Endothelial cell of hepatic sinusoid (primary cell): Measurements from ENCODE around the gene SIRT3.
"Not testable (repeated sequence)": the region's sequence is repeated elsewhere in the genome, so short reads cannot be mapped to it uniquely, and the experiment has no call there.

Experiments used
- in situ Hi-C: cut with HindIII; loops from 2 replicates; pipeline ENCODE4 v1.10.0; 2017; ENCODE audit warnings: low sequenced_read_pairs

The SIRT3 gene

DNA sequence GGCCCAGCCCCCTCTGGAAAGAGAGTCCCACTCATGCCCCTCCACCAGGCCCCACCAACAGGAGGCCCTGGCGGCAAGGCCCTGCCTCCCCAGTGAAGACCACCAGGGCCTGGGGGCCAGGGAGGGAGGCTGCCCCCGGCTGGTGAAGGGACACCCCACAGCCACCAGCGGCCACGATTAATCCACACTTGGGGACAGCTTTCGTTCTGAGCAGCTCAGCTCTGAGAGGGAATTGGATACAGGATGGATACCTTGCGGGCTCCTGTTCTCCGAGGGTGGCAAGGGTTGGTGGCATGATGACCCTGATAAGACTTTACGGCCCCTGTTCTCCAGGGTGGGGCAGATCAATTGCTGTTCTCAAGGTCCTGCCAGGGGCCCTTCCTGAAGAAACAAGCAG lies 35.2 kb upstream of the SIRT3 start:
- in situ Hi-C loops = no loop called here

DNA sequence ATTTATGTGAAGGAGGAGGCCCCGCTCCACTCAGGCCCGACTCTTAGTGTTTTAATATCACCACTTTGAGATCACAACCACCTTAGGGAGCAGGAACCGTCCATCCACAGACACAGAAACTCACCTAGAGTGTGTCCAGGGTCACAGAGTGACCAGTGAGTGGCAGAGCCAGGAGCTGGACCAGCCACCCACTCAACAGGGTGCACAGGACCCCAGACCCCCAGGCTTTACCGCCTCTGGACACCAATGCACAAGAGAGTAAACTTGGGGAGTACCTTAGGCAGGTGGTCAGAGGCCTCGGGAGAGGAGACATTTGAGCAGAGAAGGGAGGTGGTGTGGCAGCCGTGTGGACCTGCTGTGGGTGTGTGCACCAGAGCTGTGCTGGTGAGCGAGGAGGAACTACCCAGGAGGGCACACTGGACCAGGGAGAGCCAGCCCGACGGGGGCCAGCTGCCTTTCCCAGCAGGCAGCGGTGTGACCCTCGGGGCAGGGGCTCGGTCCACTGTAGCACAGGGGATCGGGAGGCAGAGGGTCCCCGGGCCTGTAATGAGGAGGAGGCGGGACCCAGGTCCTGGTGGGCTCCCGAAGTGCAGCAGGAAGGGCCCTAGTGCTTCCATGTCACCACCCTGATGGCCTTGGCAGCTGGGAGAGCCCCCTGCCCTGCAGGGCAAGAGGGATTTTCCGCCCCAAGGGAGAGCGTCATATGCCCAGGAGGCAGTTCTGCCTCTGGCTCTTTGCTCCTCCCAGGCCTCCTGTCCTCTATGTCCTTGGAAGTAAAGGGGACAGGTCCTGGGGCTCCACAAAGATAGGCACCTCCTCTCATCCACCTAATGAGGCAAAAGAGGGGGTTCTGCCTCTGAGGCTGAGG lies 34.5 kb upstream of the SIRT3 start:
- in situ Hi-C loops = no loop called here

- in situ Hi-C loops = no loop called here
Observed at GRCh38 chr11:269146-269890, 33.2 kb upstream of the SIRT3 start.

- in situ Hi-C loops = not testable (repeated sequence)
Observed at GRCh38 chr11:268716-269145, 32.6 kb upstream of the SIRT3 start.

GRCh38 chr11:267491-267994 lies 31.4 kb upstream of the SIRT3 start:
- in situ Hi-C loops = no loop called here

DNA sequence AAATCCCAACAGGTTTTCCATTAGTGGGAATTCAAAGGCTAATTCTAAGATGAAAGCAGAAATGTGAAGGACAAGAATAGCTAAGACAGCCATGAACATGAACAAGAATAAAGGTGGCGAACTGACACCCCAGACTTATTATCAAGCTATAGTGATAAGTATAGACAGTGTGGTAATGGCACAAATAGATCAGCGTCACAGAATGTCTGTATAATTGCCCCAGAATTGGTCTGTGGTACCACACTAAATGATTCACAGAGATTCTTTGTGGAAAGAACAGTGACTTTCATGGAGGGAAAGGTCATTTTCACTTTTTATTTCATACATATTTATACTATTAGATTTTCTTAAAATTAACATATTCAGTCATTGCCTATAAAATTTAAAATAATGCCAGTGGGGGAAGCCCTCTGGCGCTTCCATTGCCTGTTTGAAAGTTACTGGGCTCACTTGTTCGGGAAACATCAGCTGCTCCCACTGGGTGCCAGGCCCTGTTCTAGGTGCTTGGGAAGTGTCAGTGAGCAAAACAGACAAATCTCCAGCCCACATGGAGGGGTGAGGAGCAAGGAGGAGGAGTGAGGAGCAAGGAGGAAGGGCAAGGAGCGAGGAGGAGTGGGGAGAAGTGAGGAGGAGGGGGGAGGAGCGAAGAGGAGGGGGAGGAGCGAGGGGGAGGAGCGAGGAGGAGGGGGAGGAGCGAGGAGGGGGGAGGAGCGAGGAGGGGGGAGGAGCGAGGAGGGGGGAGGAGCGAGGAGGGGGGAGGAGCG lies 30.7 kb upstream of the SIRT3 start:
- in situ Hi-C loops = no loop called here

DNA sequence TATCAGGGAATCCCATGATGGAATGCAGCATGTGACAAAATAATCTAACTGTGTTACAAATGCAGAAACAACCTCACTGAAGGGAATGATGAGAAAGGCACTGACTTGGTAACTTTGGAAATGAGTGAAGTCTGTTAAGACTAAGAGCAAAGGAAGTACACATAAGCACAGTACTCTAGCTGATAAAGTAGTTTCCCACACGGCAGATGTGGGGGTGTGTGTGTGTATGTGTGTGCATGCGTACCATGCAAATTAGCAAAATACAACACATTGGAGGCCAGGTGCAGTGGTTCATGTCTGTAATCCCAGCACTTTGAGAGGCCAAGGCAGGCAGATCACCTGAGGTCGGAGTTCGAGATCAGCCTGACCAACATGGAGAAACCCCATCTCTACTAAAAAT lies 25.5 kb upstream of the SIRT3 start:
- in situ Hi-C loops = no loop called here

- in situ Hi-C loops = no loop called here
Observed at GRCh38 chr11:259413-259812, 23.3 kb upstream of the SIRT3 start.

GRCh38 chr11:257766-258493 lies 21.8 kb upstream of the SIRT3 start:
- in situ Hi-C loops = no loop called here

DNA sequence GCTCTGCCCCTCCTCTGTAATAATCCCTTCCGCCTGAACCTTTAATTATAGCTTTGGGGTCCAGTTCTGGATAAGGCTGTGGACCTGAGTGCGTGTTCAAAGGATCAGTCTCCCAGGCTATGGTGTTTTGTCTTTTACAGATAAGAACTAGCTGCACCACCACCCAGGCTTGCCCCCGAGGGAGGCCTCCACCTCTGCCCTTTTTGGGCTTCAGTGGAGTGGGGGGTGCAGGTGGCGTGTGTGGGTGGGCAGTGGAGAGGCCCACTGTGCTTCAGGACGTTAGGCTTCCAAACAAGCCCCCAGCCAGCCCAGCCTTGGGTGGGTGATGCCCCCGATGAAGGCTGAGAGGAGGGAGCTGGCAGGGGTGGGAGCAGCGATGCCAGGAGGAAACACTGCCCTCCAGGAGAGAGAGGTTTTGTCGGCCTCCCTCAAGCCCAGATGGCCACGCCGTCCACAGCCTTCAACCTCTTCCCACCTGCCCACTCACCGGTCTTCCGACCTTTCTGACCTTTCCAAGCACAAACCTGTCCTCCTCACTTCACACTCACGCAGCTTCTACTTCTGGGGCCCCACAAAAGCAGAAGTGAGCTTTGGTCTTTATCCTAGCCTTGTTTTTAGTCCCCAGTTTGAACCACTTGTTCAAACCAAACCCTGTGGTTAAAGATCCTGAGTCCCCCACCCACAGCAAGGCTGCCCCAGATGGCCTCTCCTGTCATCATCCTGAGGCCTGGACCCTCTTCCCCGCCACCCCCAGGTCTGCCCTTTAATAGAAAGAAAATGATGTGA lies 21.0 kb upstream of the SIRT3 start:
- in situ Hi-C loops = no loop called here

DNA sequence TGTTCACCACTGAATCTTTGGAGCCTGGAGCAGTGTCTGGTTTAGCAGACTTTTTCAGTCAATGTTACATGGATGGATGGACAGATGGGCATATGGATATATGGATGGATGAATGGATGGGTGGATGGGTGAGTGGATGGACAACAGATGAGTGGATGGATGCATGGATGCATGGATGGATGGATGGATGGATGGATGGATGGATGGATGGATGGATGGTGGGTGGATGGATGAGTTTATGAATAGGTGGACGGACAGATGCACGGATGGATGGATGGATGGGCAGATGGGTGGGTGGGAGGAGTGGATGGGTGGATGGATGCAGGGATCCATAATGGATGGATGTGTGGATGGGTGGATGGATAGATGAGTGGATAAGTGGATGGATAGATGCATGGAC lies 19.7 kb upstream of the SIRT3 start:
- in situ Hi-C loops = no loop called here

DNA sequence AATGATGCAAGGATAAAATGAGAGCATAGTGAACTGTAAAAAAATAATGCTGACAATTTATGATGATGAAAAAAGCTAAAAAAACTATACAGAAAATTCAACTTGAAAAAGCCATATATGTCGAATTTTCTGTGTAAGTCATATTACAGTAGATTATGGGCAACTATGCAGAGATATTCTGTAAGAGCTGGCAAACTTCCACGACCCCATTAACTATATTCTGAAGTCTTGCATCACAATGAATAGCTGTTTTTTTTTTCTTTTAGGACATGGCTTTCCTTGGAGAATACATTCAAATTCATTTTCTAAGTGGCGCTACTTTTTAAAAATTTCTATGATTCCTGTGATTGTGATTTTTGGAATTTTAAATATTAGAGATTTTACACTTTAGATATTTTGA lies 19.0 kb upstream of the SIRT3 start:
- in situ Hi-C loops = no loop called here

- in situ Hi-C loops = loop anchor here (5.0 kb wide), 4 partner anchors 53 to 198 kb away; partner anchors contain the start of genes IFITM2 and PTDSS2
Observed at GRCh38 chr11:253886-254270, 17.7 kb upstream of the SIRT3 start.

GRCh38 chr11:253160-253885 lies 17.2 kb upstream of the SIRT3 start:
- in situ Hi-C loops = loop anchor here (5.0 kb wide), 4 partner anchors 54 to 199 kb away; partner anchors contain the start of genes IFITM2 and PTDSS2

GRCh38 chr11:252666-253065 lies 16.5 kb upstream of the SIRT3 start:
- in situ Hi-C loops = loop anchor here (5.0 kb wide), 4 partner anchors 55 to 200 kb away; partner anchors contain the start of genes IFITM2 and PTDSS2

DNA sequence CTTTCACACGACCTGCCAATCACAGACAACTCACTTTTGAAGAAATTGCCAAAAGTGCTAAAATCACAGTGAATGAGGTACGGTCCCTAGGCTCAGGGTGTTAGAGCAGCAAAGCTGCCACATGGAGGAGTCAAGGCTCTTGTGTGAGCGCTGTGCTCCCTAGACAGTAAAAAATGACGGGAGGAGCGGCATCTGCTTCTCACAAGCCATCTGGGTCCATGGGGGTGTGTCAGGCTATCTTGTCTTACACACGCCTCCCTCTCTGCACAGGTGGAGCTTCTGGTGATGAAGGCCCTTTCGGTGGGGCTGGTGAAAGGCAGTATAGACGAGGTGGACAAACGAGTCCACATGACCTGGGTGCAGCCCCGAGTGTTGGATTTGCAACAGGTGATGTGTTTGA lies 15.4 kb upstream of the SIRT3 start:
- in situ Hi-C loops = loop anchor here (5.0 kb wide), 4 partner anchors 56 to 201 kb away; partner anchors contain the start of genes IFITM2 and PTDSS2

- in situ Hi-C loops = loop anchor here (5.0 kb wide), 4 partner anchors 56 to 201 kb away; partner anchors contain the start of genes IFITM2 and PTDSS2
Observed at GRCh38 chr11:250740-251299, 14.7 kb upstream of the SIRT3 start.

- in situ Hi-C loops = loop anchor here (5.0 kb wide), 4 partner anchors 57 to 202 kb away; partner anchors contain the start of genes IFITM2 and PTDSS2
Observed at GRCh38 chr11:250274-250673, 14.1 kb upstream of the SIRT3 start.
